GM12878 (cell line): ENCODE measurements around the gene ZSWIM5. TPM values are rescaled to one million over a fixed set of nuclear protein-coding genes. Genes with fewer than 3 reads are reported as not detected.

Experiments
- ATAC-seq: fragments of 200-7000 bp; cut with Tn5 transposase; 3 replicates; pipeline ENCODE4 v1.9.1; 2020; ENCODE audit warnings: mild to moderate bottlenecking, moderate library complexity
- BruUV-seq: library from RNA; stranded (reverse); fragments of 400-500 nt; replicated peaks from 2 replicates; lab custom pipeline; 2021; lab: Mats Ljungman, UMichigan
- CTCF ChIA-PET: fragments of 300-600 bp; sonication (Branson Sonifier 250); formaldehyde crosslinking; extraction: SDS; loops from one replicate; lab custom pipeline; 2021; ENCODE audit warnings: inconsistent platforms; lab: Yijun Ruan, JAX
- POLR2A ChIA-PET: fragments of 350-600 bp; formaldehyde crosslinking; extraction: SDS; loops from one replicate; lab custom pipeline; 2021; ENCODE audit warnings: inconsistent platforms; lab: Charles Lee
- RAD21 ChIA-PET: fragments of 300-600 bp; sonication (Branson Sonifier 250); formaldehyde crosslinking; loops from one replicate; lab custom pipeline; 2023; ENCODE audit warnings: antibody characterized with exemption; ENCODE audit not compliant: unreplicated experiment; lab: Charles Lee
- SMC1A ChIA-PET: fragments of 300-600 bp; sonication (Branson Sonifier 250); formaldehyde crosslinking; loops from one replicate; lab custom pipeline; 2023; ENCODE audit not compliant: unreplicated experiment, uncharacterized antibody; lab: Charles Lee
- DNase-seq: peaks from one replicate; pipeline ENCODE4 v3.0.0-alpha.2; 2011; ENCODE audit warnings: low read depth, low spot score
- FAIRE-seq: peaks from 3 replicates; lab custom pipeline; 2011; peaks lifted over from hg19 to GRCh38; lab: Jason Lieb, UNC
- H2AFZ ChIP-seq: 2 replicates; pipeline ENCODE4 v1.6.0; 2011; ENCODE audit warnings: low read depth, low read length, control low read depth; ENCODE audit not compliant: control insufficient read depth
- H3K27ac ChIP-seq: 2 replicates; pipeline ENCODE4 v1.5.1; 2011; ENCODE audit warnings: control low read depth; ENCODE audit not compliant: control insufficient read depth, insufficient read depth
- H3K27me3 ChIP-seq, 2 experiments: replicated peaks in 1 of 2; 2 replicates each; pipeline versions ENCODE4 v1.6.0 to v1.6.1; 2011; ENCODE audit warnings: low read length in 1 of 2; ENCODE audit not compliant: control insufficient read depth in 2 of 2, insufficient read depth in 2 of 2
- H3K36me3 ChIP-seq, 2 experiments: 2 replicates each; pipeline ENCODE4 v1.5.1; 2011; ENCODE audit warnings: low read length in 1 of 2; ENCODE audit not compliant: control insufficient read depth in 2 of 2, insufficient read depth in 2 of 2
- H3K4me1 ChIP-seq: 2 replicates; pipeline ENCODE4 v1.6.1; 2011; ENCODE audit warnings: mild to moderate bottlenecking, low read length, moderate library complexity, mixed read lengths; ENCODE audit not compliant: control insufficient read depth, insufficient read depth
- H3K4me2 ChIP-seq: 2 replicates; pipeline ENCODE4 v1.6.0; 2011; ENCODE audit warnings: control low read depth; ENCODE audit not compliant: control insufficient read depth, insufficient read depth
- H3K4me3 ChIP-seq: fragments of 200-600 bp; sonication (generic); 2 replicates; pipeline ENCODE4 v1.5.1; 2016
- H3K79me2 ChIP-seq: 2 replicates; pipeline ENCODE4 v1.6.0; 2011; ENCODE audit warnings: low read length; ENCODE audit not compliant: control insufficient read depth, insufficient read depth
- H3K9ac ChIP-seq: 2 replicates; pipeline ENCODE4 v1.8.0; 2011; ENCODE audit warnings: low read length, control low read depth, mixed read lengths; ENCODE audit not compliant: control insufficient read depth, insufficient read depth
- H3K9me3 ChIP-seq: replicated peaks from 3 replicates; pipeline ENCODE4 v1.5.1; 2011; ENCODE audit warnings: mild to moderate bottlenecking, low read length; ENCODE audit not compliant: control insufficient read depth, insufficient read depth
- H4K20me1 ChIP-seq: 2 replicates; pipeline ENCODE4 v1.6.0; 2011; ENCODE audit not compliant: control insufficient read depth, insufficient read depth
- BCL11A ChIP-seq: IDR thresholded peaks from 2 replicates; pipeline ENCODE4 v1.6.1; 2011; ENCODE audit warnings: low read depth, low read length
- CEBPZ ChIP-seq: fragments of 150-350 bp; IDR thresholded peaks from 2 replicates; pipeline ENCODE4 v1.6.1; 2016; ENCODE audit warnings: low read depth, low read length
- CHD1 ChIP-seq: IDR thresholded peaks from 2 replicates; pipeline ENCODE4 v1.6.1; 2012; ENCODE audit warnings: low read depth, low read length, improper control_type of control experiment
- MEF2A ChIP-seq: IDR thresholded peaks from 2 replicates; pipeline ENCODE4 v1.6.1; 2011; ENCODE audit warnings: low read depth, mild to moderate bottlenecking, low read length, moderate library complexity; ENCODE audit not compliant: insufficient read depth
- MXI1 ChIP-seq: fragments of 150-350 bp; IDR thresholded peaks from 2 replicates; pipeline ENCODE4 v1.6.1; 2011; ENCODE audit warnings: low read depth, mild to moderate bottlenecking, inconsistent platforms, low read length, improper control_type of control experiment
- NKRF ChIP-seq: fragments of 450-650 bp; conservative IDR thresholded peaks from 2 replicates; pipeline ENCODE4 v1.6.1; 2017; ENCODE audit warnings: mild to moderate bottlenecking, moderate library complexity
- TCF12 ChIP-seq: IDR thresholded peaks from 2 replicates; pipeline ENCODE4 v1.6.1; 2011; ENCODE audit warnings: low read depth, mild to moderate bottlenecking, low read length
- ZNF622 ChIP-seq: fragments of 450-650 bp; IDR thresholded peaks from 2 replicates; pipeline ENCODE4 v1.6.1; 2017; ENCODE audit warnings: mild to moderate bottlenecking, inconsistent platforms
- WGBS: methylation state at CpG from one replicate; pipeline ENCODE4 v1.1.6; 2016; ENCODE audit warnings: low lambda C conversion rate; ENCODE audit not compliant: insufficient replicate concordance, insufficient coverage; ENCODE audit errors: missing lambda C conversion rate; 5-methylcytosine and 5-hydroxymethylcytosine counted together
- in situ Hi-C: fragments of 300-500 bp; cut with MboI; formaldehyde crosslinking; loops from 9 replicates; pipeline ENCODE4 v1.14.3; 2018; ENCODE audit warnings: mixed read lengths
- intact Hi-C: fragments of 100-400 bp; cut with micrococcal nuclease; formaldehyde crosslinking; loops from one replicate; pipeline ENCODE4 v1.14.2; 2022; ENCODE audit not compliant: unreplicated experiment
- polyA plus RNA-seq, 11 experiments: library from polyadenylated mRNA; depleted of rRNA in 4 of 11; unstranded in 6 of 11; stranded (reverse) in 5 of 11; fragments of >200 nt; fragmentation: Nextera tagmentation in 4 of 11; fragmentation: Illumina TruSeq in 1 of 11; extraction: Ambion mirVana in 4 of 11; extraction: Trizol in 1 of 11; gene quantifications; 1 replicate in 1 of 11; 2 replicates in 10 of 11; pipeline versions ENCODE4 v1.2.1 to v1.2.3, GENCODE V29; 2011 to 2016; ENCODE audit warnings: inconsistent platforms in 2 of 11, missing spikeins in 2 of 11, low read depth in 1 of 11
- total RNA-seq, 4 experiments: library from RNA; depleted of rRNA in 3 of 4; stranded (reverse); fragments of >200 nt in 3 of 4; fragmentation: Illumina TruSeq in 1 of 4; extraction: Trizol in 1 of 4; gene quantifications; 2 replicates each; pipeline versions ENCODE4 v1.2.1 to v1.2.3, GENCODE V29; 2013 to 2021

ZSWIM5 gene
- total and polyA plus RNA-seq, 10 of the 15 experiments (the other 5 are each of a cell fraction or from before 2014, with no cell fraction given), result 0.07 to 0.97 (median 0.34) TPM; not detected in 1

- peak; percentile 79 for ATAC-seq
- ChIA-PET RAD21 (no interaction called here), POLR2A (interaction anchor here (0.6 kb wide), 1 partner anchor 12 kb away, joined by 3 read pairs; no protein-coding TSS in a partner anchor)
- no peaks in the 10 kb centered on the region for H4K20me1 ChIP-seq
- H3K4me1 ChIP-seq, result peaks cover 5% of the 10 kb centered on the region; the same call in 1 of the 2 replicates
- no peaks in the 10 kb centered on the region for H3K79me2 ChIP-seq
- no peak overlapping the region for H2AFZ ChIP-seq
- 0% methylated on average over 1 of the region's 1 CpG for WGBS
- no peak overlapping the region for H3K9ac ChIP-seq
- no peak for TF ChIP-seq CEBPZ
- TF ChIP-seq TCF12, result no peak
- no peak for TF ChIP-seq NKRF
- no peak for TF ChIP-seq MXI1
- no peak for TF ChIP-seq BCL11A
- no peak for TF ChIP-seq MEF2A
- no peak for TF ChIP-seq CHD1
- TF ChIP-seq ZNF622, result no peak
- TF ChIP-seq, all 136 proteins: peak for 0
- ChIA-PET CTCF (no interaction called here), SMC1A (no interaction called here)
- Histone ChIP-seq H3K4me3 (no peak overlapping the region), H3K4me2 (no peak overlapping the region), H3K36me3 (peaks cover 0 to 2% of the 10 kb centered on the region in 2 experiments; a peak in 2 of 4 replicates), H3K27ac (no peak overlapping the region), H3K9me3 (peaks cover 1% of the 10 kb centered on the region; the same call in 2 of the 3 replicates), H3K27me3 (no peaks in the 10 kb centered on the region)
- in situ Hi-C loops, result no loop called here
- DNase-seq (peak; percentile 5), FAIRE-seq (no peak)
- intact Hi-C loops, result no loop called here
- no TSS peak for BruUV-seq
These were observed 232.8 kb downstream of the ZSWIM5 start for GRCh38 chr1:44973645-44974044.
